HG02642 (cell line): ENCODE measurements around the gene SFMBT2.
"Not testable (repeated sequence)": the region's sequence is repeated elsewhere in the genome, so short reads cannot be mapped to it uniquely, and the experiment has no call there.

ENCODE experiments used
- ATAC-seq: cut with Tn5 transposase; IDR thresholded peaks from one replicate; pipeline ENCODE4 v1.9.1; 2021; ENCODE audit warnings: mild to moderate bottlenecking; ENCODE audit not compliant: unreplicated experiment, poor library complexity

Gene SFMBT2

DNA sequence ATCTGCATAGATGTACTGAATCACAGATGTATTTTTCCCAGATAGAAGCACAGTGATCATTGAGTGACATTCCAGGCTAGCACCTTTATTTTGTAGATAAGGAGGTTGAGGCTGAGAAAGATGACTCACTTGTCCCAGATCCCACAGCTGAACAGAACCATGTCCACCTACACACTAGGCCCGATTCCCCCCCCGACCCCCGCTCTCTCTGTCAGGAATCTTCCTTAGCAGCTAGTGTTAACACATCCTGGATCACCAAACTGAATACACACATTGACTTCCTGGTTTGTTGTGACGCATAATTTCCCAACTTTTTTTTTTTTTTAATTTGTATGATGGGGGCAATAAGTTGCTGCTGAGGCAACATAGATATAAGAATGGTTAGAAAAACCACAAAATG is 5.2 kb downstream of the SFMBT2 start:
- ATAC-seq, result no peak

DNA sequence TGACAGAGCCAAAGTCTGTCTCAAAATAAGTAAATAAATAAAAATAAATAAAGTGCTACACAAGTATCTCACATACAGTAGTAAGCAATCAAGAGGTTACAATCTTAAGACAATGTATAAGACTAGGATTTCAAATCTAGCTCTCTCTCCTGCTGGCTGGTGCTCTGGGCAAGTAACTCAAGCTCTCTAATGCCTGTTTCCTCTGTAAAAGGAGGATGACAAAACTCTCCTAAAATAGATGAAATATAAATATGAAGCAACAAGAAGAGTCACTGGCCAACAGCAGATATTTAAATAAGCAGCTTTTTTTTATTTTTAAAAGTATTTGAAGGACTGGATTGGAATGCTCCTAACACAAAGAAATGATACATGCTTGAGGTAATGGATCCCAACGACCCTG is 7.2 kb downstream of the SFMBT2 start:
- no peak for ATAC-seq

DNA sequence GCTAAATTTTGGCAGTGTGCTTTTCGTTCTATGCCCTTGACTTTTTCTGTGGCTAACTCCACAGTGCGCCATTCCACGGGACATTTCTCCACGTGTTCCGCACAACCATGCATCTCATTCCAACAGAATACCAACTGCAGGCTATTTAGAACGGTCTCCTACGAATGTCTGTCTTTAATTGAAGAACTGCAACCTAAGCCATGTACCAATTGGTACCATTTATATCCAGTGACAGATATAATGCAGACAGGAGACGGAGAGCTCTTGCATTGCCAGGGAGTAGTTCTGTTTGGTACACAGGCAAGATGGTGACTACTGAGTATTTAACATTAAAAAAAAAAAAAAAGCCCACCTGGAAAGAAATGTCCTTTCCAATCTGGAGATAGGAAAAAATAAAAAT is 9.1 kb downstream of the SFMBT2 start:
- ATAC-seq, result no peak

DNA sequence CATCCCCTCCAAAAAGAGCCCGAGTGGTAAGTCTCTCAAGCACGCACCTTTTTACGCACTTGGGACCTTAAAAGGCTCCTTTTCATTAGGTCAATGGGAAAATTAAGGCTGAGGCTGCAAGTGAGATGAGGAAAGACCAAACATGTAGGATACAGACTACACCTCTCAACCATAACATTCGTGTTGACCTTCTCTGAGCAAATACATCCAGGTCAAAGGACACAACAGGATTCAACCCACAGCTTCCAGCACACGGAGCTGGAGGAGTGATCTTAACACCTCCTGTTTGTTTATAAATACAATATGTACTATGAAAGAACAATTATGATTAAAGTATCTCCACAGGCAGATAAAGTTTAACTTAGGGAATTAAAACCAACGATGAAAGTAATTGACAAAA is 9.7 kb downstream of the SFMBT2 start:
- ATAC-seq, result no peak

DNA sequence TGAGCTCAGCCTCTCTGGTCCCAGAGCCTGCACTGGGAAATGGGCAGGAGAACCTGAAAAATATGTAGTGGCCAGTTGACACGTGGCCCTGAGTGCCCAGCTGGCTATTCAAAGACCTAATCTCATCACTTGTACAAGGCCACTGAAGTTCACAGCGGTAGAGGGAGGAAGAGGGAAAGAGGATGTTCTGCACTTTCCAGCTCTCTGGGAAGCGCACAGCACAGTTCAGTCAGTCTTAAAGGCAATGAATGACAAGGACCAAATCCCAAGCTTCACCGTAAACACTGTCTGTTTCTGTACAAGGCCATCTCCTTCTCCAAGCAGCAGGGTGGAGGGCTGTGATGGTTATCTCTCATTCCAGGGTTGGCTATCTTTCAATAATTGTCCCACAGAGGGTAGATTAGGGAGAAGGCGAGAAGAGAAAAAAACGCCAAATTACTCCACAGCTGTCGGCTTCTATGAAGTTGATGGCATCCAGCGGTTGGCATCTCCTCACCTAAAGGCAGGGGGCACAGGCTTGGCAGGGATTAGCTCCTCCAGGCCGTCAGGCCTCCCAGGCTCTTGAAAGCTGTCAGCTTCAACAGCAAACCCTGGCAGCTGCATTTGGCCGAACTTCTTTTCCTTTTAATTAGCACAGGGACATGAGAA is 10.6 kb downstream of the SFMBT2 start:
- no peak for ATAC-seq

DNA sequence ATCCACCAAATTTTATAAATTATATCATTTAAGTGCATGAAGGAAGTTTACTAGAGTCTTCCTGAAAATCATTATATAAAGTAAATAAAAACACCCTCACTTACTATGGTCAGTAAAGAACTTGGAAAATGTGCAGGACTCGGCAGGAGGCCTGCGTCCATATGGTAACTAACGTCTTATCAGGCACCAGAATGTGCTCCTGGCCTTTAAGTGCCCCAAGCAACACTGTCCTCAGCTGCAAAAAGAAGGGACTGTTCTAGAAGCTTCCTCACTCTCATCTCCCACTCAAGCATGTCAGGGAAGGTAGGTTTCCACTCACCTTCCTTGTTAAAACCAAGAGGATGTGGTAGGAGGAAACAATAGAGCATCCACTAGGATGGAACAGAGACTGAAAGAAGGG is 11.3 kb downstream of the SFMBT2 start:
- no peak for ATAC-seq

DNA sequence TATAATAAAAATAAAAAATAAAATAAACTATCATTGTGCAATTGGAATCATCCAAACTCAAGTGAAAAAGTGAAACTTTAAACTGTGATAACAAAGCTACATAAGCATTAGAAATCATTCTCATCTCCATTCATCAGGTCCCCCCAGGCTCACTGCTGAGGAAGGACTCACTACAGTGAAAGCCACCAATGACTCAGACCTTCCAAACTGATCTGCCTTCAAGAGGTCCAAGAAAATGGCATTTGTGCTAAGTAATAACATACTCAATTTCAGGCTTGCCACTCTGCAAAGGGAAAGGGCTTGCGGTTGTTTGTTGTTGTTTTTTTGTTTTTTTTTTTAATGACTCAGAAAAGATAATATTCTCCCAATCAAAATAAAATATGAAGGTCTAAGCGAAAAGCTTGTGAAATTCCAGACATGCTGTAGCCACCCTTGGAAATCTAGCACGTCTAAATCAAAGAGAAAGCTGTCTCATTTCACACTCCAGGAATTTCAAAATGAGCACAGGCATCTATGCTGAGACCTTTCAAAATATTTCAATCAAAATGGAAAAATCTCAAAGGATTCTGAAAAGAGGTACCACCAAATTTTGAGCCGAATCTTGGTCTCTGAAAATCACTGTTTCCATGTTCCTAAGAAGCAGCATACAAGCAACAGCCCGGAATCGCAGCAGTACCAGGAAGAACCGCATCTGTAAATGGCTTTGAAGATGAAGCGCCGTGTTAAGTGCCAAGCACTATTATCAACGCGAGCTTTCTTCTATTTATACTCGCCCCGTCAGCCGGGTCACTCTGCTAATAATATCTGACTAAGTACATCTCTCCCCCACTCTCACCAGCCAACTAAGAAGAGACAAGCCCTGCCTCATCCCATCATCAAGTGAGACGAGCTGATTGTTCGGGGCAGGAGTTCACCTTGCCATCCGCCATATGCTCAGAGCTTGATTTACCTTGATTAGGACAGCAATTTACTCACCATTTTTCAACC is 13.5 kb downstream of the SFMBT2 start:
- no peak for ATAC-seq

DNA sequence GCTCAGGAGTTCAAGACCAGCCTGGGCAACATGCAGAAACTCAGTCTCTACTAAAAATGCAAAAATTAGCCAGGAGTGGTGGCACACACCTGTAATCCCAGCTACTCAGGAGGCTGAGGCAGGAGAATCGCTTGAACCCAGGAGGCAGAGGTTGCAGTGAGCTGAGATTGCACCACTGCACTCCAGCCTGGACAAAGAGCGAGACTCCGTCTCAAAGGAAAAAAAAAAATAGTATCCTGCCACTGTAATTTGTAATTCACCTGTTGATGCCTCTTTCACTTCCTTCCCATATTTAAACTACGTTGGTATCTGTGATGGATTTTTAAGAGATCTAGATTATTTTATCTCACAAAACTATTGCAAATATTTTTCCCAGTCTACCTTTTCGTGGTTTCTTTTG is 18.5 kb downstream of the SFMBT2 start:
- ATAC-seq, result not testable (repeated sequence)

DNA sequence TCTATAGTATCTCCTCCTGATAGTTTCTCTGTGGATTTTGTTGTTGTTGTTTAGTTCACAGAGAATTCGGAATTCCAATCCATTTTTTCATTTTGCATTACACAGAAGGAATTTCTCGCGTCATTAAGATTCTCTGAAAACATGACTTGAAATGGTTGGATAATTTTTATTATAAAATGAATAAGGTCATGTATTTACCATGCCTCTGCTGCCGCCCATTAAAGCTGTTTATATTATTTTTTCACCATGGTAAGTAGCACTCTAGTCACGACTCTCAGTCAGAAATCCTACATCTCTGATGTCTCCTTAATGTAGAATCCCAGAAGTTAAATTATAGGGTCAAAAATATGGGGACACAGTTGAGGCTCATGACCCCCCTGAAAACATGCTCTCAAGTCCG is 19.1 kb downstream of the SFMBT2 start:
- ATAC-seq, result no peak

DNA sequence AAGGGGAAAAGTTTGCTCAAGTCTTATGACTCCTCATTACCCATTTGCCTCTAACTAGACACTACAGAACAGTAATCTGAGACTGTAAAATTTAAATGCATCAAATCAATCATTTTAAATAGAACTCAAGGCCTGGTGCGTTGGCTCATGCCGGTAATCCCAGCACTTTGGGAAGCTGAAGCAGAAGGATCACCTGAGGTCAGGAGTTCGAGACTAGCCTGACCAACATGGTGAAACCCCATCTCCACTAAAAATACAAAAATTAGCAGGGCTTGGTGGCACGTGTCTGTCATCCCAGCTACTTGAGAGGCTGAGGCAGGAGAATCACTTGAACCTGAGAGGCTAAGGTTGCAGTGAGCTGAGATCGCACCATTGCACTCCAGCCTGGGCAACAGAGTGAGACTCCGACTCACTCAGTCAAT is 20.1 kb downstream of the SFMBT2 start:
- not testable (repeated sequence) for ATAC-seq

DNA sequence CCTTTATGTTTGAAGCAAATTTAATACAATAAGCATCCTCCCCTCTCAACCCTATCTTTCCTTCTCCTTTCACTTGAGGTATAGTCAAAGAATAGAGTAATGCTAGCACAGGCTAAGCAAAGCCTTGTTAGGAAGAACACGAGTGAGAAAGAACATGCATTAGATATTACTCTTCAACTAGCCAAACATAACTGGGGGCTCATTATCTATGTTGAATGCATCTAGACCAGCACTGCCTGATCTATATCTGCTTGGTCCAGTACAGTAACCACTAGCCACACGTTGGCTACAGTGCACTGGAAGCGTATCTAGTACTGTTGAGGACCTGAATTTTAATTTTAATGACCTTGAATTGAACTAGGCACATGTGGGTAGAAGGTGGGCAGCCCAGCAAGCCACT is 21.0 kb downstream of the SFMBT2 start:
- ATAC-seq, result no peak

DNA sequence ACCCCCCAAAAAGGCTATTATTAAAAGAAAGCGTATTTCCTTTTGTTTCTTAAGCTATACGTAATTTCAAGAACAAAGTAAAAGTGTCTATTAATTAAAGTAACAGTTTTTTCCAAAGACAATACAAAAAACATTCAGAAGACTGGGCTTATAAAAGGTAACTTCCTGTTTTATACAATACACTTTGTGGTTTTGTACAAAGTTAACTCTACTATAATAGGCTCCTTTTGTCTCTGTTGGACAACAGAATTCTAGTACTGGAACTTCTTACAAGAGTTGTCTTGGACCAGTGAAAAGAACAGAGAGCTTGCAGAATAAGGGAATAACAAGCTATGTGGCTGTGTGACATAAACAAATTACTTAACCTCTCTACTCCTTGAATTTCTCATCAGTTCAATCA is 21.5 kb downstream of the SFMBT2 start:
- ATAC-seq, result no peak

DNA sequence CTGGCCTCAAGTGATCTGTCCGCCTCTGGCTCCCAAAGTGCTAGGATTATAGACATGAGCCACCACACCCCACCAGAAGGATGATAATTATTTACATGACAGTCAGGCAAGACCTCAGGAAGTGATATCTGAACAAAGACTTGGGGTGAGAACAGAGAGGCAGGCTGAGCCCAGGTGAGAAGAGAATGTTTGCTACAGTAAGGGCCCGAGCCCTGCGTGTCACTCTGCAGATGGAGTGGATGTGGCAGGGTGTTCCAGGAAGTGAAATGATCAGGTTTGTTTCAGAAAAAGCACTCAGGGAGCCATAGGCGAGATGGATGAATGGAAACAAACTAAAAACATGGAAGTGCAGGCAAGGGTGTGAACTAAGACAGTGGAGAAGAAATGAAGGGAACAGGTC is 22.2 kb downstream of the SFMBT2 start:
- no peak for ATAC-seq

DNA sequence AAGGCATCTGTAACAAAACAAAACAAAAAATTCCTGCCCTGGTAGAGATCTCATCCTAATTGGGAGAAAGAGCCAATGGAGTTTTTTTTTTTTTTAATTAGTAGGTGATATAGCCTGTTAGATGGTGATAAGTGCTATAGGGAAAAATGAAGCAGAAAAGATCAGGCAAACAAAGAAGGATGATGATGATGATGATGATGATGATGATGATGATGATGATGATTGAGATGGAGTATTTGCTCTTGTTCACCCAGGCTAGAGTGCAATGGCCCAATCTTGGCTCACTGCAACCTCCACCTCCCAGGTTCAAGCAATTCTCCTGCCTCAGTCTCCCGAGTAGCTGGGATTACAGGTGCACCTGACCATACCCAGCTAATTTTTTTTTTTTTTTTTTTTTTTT is 22.7 kb downstream of the SFMBT2 start:
- not testable (repeated sequence) for ATAC-seq

DNA sequence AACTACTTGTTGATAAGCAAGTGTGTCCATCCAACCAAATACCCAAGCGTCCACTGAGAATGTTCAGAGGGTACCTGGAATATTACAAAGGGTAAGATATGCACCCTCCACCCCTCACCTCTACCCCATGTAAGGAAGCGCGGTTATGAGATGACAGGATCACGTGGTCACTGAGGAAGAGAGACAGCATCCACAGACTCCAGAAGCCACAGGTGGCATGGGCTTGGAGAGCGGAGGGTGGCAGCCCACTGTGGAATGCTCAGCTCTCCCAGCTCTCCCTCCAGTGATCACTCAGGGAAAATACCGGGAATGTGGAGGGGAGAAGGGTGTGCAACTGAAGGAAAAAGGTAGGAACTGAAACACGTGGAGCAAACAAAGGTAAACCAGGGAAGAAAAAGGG is 25.7 kb downstream of the SFMBT2 start:
- ATAC-seq, result no peak

DNA sequence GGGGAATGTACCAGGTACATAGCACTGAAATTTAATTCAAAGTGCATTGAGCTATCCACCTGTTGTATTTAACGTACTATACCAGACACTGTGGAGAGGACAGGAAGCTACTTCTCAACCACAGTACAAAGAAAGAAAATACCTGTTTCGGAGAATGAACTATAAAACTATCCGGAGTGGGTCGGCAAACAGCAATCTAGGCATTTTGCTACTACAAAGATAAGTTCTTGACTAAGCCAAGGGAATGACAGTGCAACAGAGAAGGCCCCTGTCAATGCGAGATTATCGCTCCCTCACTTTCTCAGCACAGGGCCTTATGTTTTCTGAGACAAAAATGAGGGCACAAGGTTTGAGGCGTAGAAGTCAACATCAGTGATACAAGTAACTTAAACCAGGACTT is 27.4 kb downstream of the SFMBT2 start:
- ATAC-seq, result no peak

DNA sequence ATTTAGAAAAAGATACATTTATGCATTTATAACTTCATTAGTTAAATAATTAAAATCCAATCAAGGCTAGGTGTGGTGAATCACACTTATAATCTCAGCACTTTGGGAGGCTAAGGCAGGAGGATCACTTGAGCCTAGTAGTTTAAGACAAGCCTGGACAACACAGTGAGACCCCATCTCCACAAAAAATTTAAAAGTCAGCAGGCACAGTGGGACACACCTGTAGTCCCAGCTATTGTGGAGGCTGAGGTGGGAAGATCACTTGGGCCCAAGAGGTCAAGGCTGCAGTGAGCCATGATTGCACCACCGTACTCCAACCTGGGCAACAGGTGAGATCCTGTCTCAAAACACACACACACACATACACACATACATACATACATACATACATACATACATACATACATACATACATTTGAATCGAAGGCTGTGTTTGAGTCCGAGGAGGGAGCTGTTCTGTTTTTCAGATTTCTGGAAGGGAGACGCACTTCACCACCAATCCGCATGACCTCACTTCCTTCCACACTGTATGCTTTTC is 30.1 kb downstream of the SFMBT2 start:
- ATAC-seq, result no peak

DNA sequence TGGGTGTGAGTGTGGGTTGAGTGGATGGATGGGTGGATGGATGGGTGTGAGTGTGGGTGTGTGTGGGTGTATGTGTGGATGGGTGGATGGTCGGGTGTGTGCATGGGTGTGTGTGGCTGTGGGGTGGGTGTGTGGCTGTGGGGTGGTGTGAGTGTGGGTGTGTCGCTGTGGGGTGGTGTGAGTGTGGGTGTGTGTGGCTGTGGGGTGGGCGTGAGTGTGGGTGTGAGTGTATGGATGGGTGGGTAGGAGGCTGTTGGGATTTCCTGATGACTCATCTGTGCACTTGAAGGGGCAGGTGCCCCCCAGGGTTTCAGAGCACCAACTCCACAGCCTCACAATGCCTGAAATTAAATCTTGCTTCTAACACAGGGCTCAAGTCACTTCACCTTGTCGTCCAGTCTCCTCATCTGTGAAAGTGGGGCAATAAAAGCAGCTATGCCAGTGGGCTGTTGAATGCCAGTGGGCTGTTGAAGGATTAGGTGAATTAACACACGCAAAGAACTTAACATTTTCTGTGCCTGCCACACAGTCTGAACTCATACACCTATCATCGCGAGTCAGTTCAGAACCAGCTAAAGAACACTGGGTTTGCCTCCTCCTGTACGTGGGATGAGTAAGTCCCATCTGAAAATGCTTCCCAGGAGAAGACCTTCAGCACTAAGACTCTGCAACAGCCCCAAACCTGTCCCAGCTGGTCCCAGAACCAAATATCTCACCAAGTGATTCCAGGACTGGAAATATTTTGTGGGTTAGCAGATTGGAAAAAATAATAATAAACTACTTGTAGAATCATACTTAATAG is 32.0 kb downstream of the SFMBT2 start:
- ATAC-seq, result no peak

DNA sequence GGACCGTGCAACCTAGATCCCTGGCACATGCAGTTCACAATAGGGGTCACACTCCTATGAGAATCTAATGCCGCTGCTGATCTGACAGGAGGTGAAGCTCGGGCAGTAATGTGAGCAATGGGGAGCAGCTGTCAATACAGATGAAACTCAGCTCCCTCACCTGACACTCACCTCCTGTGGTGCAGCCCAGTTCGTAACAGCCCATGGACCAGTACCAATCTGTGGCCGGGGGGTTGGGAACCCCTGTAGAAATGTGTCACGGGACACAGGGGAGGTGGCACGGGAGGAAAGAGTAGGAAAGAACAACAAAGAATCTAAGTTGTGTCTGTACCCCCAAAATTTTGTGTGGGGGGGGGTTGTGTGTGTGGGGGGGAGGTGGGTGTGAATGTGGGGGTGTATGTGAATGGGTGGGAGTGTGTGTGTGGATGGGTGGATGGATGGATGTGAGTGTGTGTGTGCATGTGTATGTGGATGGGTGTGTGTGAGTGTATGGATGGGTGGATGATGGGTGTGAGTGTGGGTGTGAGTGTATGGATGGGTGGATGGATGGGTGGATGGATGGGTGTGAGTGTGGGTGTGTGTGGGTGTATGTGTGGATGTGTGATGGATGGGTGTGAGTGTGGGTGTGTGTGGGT is 33.1 kb downstream of the SFMBT2 start:
- ATAC-seq, result no peak

DNA sequence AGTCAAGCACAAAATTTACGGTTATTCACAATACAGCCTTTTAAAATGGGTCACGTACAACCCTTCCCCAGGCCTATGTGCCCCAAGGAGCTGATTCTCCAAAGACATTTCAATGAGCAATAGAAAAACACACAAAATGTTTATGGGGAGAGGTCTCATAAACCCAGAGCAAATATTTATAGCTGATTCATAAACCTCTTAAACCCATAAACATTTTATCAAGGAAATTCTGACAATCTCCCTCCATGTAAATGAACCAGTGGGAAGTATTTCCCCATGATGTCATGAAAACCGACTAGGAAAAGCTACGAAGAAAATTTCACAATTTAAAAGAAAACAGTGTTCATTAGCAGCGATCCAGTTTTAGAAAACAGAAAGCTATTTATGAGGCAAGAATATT is 36.0 kb downstream of the SFMBT2 start:
- ATAC-seq, result no peak
